WI38 (cell line): ENCODE measurements around the gene PMEPA1.

Source experiments
- H3K4me3 ChIP-seq: 2 replicates; pipeline ENCODE4 v1.5.1; 2011; ENCODE audit warnings: low read depth, mild to moderate bottlenecking, control low read depth, low read length
- CTCF ChIP-seq: IDR thresholded peaks from 2 replicates; pipeline ENCODE4 v1.5.1; 2012; ENCODE audit warnings: low read depth, mild to moderate bottlenecking, control low read depth, low read length

The PMEPA1 gene

GRCh38 chr20:57661746-57662455 lies 47.9 kb downstream of the PMEPA1 start:
- no peak overlapping the region for H3K4me3 ChIP-seq
- TF ChIP-seq CTCF = no peak

GRCh38 chr20:57660922-57661745 lies 48.7 kb downstream of the PMEPA1 start:
- no peak overlapping the region for H3K4me3 ChIP-seq
- no peak for TF ChIP-seq CTCF

- no peak for TF ChIP-seq CTCF
- H3K4me3 ChIP-seq = no peak overlapping the region
Measured at GRCh38 chr20:57660181-57660921, 49.5 kb downstream of the PMEPA1 start.

GRCh38 chr20:57659517-57660180 lies 50.2 kb downstream of the PMEPA1 start:
- H3K4me3 ChIP-seq = no peak overlapping the region
- no peak for TF ChIP-seq CTCF

- no peak overlapping the region for H3K4me3 ChIP-seq
- TF ChIP-seq CTCF = no peak
Measured at GRCh38 chr20:57658833-57659516, 50.8 kb downstream of the PMEPA1 start.

- TF ChIP-seq CTCF = no peak
- H3K4me3 ChIP-seq = no peak overlapping the region
Measured at GRCh38 chr20:57658447-57658832, 51.4 kb downstream of the PMEPA1 start.
